ENCODE results near the gene RAB8B. TPM values are rescaled to one million over a fixed set of nuclear protein-coding genes. Genes with fewer than 3 reads are reported as not detected.

RAB8B gene
- total RNA-seq, 4 donors from 2014 or later = 24.9 to 93.8 (median 56.0) TPM

DNA sequence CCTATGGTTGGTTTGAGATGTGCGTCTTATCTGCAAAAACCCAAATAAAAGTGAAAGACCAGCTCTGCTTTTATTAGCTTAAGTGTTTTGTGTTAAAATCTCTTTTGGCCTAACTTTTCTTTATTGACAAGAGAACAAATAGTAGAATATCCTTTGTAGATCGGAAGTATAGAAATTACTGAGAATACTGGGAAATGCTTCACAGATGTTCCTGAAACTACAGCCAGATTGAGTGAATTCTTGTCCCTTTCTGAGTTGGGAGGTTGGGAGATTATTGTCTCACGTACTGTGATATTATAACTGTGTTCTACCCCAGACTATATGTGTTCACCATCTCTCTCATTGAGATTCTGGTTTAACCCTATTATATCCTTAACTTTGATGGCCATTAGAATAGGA lies 21.7 kb downstream of the RAB8B start:
- TF ChIP-seq CTCF (IDR thresholded peaks at IDR 0.05; ENCODE audit: low read depth) = no peak

DNA sequence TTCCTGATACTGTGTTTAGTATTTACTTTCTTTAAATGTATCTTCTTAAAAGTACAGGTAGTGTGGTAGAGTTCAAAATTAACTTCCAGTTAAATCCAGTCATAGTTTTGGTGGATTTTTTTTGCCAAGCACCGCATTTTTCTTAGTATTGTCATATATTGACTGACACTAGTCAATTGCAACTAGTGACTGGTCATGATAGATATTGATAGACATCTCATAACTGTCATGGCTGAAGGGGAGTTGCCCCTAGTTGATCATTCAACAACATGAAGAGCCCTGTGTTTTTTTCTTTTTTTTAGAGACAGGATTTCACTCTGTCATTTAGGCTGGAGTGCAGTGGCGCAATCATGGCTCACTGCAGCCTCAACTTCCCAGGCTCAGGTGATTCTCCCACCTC lies 22.1 kb downstream of the RAB8B start:
- TF ChIP-seq CTCF (IDR thresholded peaks at IDR 0.05; ENCODE audit: low read depth) = no peak

DNA sequence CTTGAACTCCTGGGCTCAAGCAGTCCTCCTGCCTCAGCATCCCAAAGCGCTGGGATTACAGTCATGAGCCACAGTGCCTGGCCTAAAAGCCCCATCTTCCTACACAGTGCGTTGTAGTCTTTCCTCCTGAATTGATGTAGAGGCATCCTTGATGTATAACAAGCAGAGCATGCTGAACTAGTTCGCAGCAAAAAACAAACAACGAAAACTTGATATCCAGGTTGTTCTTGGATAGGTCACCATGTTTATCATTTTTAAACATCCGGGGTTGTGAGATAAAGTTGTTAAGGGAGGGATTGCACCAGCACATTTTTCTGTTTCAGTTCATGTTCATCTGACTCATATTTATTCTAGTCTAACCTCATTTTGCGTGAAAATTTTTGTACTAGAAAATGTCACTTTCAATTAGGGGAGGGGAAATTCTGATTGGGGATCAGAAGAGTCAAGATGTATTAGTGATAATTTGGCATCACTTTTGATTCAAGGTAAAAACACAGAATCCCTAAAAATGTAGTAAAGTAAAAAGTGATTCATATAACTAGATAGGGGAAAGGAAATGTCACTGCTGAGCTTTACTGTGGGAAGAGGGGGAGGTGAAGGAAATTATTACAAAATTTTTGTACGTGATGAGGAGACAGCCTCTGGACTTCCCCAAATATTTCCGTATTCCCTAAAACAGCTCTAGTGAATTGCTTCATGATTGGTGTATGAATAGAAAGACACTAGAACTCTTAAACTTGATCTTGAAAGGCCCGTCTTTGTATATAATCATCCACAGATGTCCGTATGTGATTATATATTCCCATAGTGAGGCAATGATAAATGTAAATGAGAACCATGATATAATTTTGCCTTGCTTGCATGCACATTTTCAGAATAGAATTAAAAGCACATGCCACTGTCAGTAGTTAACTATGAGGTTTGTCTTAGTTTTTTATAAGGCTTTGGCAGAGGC lies 22.9 kb downstream of the RAB8B start:
- TF ChIP-seq CTCF (IDR thresholded peaks at IDR 0.05; ENCODE audit: low read depth) = no peak

DNA sequence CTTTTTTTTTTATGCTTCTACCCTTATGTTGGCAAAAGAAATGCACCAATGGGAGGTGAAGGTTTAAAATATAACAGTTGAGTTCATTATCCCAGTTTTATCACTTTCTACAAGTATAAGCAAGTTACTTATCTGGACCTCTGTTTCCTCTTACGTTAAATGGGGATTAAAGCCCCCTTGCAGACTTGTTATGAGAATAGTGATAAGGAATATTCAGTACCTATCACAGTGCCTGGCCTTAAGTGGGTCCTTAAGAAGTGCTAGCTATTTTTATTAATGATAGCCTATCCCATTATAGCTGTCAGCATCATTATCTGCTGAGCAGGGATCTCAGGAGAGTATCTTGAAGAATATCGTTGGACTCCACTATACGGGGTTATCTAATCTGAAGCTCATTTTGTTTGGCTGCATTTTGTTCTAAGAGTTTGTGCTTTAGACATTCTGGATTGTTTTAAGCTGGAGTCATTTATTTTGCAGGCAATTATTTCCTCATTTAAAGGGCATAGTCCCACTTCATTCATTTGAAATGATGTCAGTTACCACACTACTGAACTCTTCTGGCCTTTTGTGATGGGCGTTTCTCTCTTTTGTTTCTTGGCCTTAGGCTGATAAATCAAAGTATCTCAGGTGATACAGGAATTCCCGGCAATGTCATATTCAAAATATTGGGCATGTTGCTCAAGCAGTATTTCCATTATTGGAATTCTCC lies 28.8 kb downstream of the RAB8B start:
- no peak for TF ChIP-seq CTCF (IDR thresholded peaks at IDR 0.05; ENCODE audit: low read depth)

DNA sequence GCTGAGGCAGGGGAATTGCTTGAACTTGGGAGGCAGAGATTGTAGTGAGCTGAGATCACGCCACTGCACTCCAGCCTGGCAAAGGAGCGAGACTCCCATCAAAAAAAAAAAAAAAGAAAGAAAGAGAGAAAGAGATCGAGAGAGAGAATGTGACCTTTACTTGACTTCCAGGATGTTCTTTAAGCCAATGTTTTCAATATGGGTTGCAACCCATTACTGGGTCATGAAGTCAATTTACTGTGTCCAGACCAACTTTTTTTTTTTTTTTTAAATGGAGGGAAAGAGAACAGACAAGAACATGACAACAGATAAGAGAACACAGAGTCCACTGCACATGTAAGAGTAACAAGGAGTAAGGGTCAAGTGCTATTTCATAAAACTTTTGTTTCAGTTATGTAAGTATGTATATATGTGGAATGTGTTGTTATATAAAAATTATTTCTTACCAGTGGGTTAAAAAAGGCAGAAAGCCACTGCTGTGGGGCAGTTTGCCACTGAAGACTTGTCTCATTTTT lies 29.8 kb downstream of the RAB8B start:
- TF ChIP-seq CTCF (IDR thresholded peaks at IDR 0.05; ENCODE audit: low read depth) = no peak

DNA sequence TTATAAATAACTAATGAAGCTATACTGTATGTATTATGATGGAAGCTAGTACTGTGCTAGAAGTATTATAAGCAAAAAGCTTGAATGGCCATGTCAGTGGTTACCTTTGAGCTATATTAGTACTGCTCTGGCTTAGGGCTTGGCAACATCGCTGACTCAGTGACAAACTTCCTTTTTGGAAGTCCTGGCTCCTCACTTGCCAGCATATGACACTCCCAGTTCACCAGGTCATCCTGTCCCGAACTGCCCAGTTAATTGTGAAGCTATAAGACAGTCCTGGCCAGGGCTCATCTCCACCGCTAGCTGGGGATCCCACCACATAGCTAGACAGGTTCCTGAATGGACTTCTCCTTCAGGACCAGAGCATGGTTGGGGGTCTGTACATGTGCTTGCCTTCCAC lies 31.9 kb downstream of the RAB8B start:
- TF ChIP-seq CTCF (IDR thresholded peaks at IDR 0.05; ENCODE audit: low read depth) = no peak

DNA sequence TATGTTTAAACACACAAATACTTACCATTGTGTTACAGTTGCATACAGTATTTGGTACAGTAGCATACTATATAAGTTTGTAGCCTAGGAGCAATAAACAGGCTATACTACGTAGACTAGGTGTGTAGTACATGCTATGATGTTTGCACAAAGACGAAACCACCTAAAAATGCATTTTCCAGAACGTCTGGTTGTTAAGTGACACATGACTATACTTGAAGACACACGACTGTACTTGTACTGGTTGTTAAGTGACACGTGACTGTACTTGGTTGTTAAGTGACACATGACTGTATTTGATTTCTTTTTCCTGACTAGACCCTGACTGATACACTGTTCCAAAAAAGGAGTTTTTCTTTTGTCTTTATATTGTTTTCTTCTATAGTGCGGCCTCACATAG lies 34.1 kb downstream of the RAB8B start:
- no peak for TF ChIP-seq CTCF (IDR thresholded peaks at IDR 0.05; ENCODE audit: low read depth)

Data from subcutaneous adipose tissue (tissue), 4 donors.